Aorta (tissue), 5 donors: ENCODE measurements around the gene RTN4RL1. TPM values are rescaled to one million over a fixed set of nuclear protein-coding genes. Genes with fewer than 3 reads are reported as not detected.

Source experiments
- ATAC-seq: fragments of 200-7000 bp; cut with Tn5 transposase; one replicate; pipeline ENCODE4 v1.9.1; 2022; ENCODE audit warnings: moderate library complexity; ENCODE audit not compliant: low FRiP score
- DNase-seq, 2 donors: peaks; one replicate each; pipeline ENCODE4 v3.0.0-alpha.2; 2020
- H3K27ac ChIP-seq, 2 donors: one replicate each; pipeline ENCODE4 v1.5.1; 2013; ENCODE audit warnings: low read length in 2 of 2, mild to moderate bottlenecking in 2 of 2, moderate library complexity in 2 of 2, control low read depth in 1 of 2, inconsistent platforms in 1 of 2, low read depth in 1 of 2
- H3K27me3 ChIP-seq, 2 donors: one replicate each; pipeline ENCODE4 v1.6.1; 2013; ENCODE audit warnings: control low read depth in 1 of 2, low read length in 1 of 2, mild to moderate bottlenecking in 1 of 2, moderate library complexity in 1 of 2; ENCODE audit not compliant: insufficient read depth in 2 of 2, control insufficient read depth in 1 of 2
- H3K36me3 ChIP-seq, 2 donors: one replicate each; pipeline ENCODE4 v1.6.1; 2013; ENCODE audit warnings: control low read depth in 1 of 2, low read length in 1 of 2, mild to moderate bottlenecking in 1 of 2; ENCODE audit not compliant: insufficient read depth in 2 of 2, control insufficient read depth in 1 of 2
- H3K4me1 ChIP-seq, 2 donors: one replicate each; pipeline ENCODE4 v1.6.1; 2013; ENCODE audit warnings: low read length in 2 of 2, control low read depth in 1 of 2, mild to moderate bottlenecking in 1 of 2, moderate library complexity in 1 of 2; ENCODE audit not compliant: insufficient read depth in 2 of 2, control insufficient read depth in 1 of 2
- H3K4me3 ChIP-seq, 2 donors: one replicate each; pipeline ENCODE4 v1.5.1; 2013; ENCODE audit warnings: low read length in 2 of 2, control low read depth in 1 of 2, mild to moderate bottlenecking in 1 of 2
- H3K9me3 ChIP-seq: one replicate; pipeline ENCODE4 v1.6.1; 2013; ENCODE audit warnings: mild to moderate bottlenecking, low read length; ENCODE audit not compliant: control insufficient read depth
- WGBS, 2 donors: extraction: QIAGEN DNeasy Blood & Tissue Kit; methylation state at CpG; one replicate each; pipeline ENCODE4 v1.1.7; 2013; 5-methylcytosine and 5-hydroxymethylcytosine counted together
- intact Hi-C, 2 donors: fragments of 100-400 bp; cut with DNase I; formaldehyde crosslinking; loops; one replicate each; pipeline versions ENCODE4 v1.14.2 to v1.15.0; 2022
- polyA plus RNA-seq, 2 donors: library from polyadenylated mRNA; stranded (reverse); fragments of 200-250 nt; gene quantifications; one replicate each; pipeline ENCODE4 v1.2.3, GENCODE V29; 2013
- total RNA-seq, 2 donors: library from RNA; stranded (reverse); fragmentation: NEBNext Ultra II Directional; extraction: Animal tissue kit (Norgen Biotek cat#: 25700); gene quantifications; one replicate each; pipeline ENCODE4 v1.2.1, GENCODE V29; 2021
- donor health status: healthy with polysubstance abuse.
- donor health status: Bipolar disorder and iron deficiency.
- donor health status: DM: no; HTN: no; CAD: no.
- donor health status: DM: no; HTN: no; CAD: no.
- donor health status: DM: yes; HTN: yes; CAD: no.

Gene RTN4RL1
- total and polyA plus RNA-seq, 4 donors: 0.25 to 5.2 (median 2.2) TPM

DNA sequence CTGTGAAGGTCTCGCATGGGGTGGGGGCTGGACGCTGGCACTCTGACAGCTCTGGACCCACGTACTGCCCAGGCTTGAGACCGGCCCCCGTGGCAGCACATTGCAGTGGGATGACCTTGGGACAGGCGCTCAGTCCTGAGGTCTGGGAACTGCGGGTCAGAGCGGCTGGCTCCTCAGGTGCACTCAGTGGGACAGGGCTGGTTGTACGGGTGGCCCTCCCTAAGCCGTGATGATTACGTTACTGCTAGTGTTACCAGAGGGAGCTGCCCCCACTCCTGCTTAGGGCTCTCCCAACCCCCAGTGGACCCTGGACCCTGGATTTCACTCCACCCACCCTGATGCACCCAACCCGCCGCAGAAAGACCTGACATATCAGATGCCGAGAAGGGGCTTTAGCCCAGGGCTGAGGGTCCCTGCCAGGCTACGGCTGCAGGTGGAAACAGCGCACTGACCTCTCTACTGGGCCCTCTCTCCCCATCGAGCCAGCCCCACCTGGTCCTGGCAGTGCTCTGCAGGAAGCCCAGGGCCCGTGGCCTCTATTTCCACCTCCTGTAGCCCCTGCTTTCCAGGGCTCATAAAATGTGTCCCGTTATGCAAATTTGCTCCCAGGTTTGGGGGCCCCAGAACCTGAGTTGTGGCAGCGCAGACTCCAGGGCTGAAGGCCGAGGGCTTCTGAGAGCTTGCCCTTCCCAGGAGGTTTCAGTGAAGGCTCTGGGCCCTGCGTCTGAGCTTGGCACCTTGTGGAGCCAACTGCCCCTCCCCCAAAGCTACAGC lies 77.2 kb downstream of the RTN4RL1 start:
- ATAC-seq (peak; percentile 6), DNase-seq (no peak)
- Histone ChIP-seq H3K9me3 (no peaks in the 10 kb centered on the region), H3K27me3 (no peaks in the 10 kb centered on the region), H3K27ac (no peak overlapping the region), H3K4me3 (no peak overlapping the region), H3K4me1 (no peaks in the 10 kb centered on the region), H3K36me3 (no peaks in the 10 kb centered on the region)
- 81 to 82% methylated on average over 22 of the region's 22 CpGs for WGBS, 2 donors
- intact Hi-C loops: no loop called here

DNA sequence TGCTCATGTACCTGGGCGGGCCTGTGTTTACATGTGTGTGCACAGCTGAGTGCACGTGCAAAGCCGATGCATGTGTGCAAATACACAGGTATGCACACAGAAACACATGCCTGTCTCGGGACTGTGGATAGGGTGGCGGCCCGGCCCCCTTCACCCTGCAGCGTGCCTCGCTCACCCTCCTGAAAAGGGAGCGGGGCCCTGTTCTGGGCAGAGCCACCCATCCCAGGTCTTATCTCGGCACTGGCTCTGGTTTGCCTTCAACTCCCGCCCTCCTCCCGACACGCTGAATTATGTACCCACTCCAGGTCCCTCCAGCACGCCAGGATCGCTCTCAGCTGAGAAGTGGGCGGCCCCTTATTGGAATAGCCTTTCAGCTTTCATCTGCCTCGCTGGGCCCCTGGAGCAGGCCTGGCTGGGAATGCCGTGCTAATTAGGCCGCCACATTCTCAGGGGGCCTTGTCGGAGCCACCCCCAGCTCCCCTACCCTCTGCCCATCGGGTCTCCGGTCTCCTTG lies 77.8 kb downstream of the RTN4RL1 start:
- Histone ChIP-seq H3K36me3 (no peaks in the 10 kb centered on the region), H3K4me3 (no peak overlapping the region), H3K4me1 (no peaks in the 10 kb centered on the region), H3K27ac (no peak overlapping the region), H3K27me3 (no peaks in the 10 kb centered on the region), H3K9me3 (no peaks in the 10 kb centered on the region)
- intact Hi-C loops: no loop called here
- ATAC-seq (no peak), DNase-seq (no peak)
- WGBS, 2 donors: 33 to 36% methylated on average over 22 of the region's 22 CpGs

DNA sequence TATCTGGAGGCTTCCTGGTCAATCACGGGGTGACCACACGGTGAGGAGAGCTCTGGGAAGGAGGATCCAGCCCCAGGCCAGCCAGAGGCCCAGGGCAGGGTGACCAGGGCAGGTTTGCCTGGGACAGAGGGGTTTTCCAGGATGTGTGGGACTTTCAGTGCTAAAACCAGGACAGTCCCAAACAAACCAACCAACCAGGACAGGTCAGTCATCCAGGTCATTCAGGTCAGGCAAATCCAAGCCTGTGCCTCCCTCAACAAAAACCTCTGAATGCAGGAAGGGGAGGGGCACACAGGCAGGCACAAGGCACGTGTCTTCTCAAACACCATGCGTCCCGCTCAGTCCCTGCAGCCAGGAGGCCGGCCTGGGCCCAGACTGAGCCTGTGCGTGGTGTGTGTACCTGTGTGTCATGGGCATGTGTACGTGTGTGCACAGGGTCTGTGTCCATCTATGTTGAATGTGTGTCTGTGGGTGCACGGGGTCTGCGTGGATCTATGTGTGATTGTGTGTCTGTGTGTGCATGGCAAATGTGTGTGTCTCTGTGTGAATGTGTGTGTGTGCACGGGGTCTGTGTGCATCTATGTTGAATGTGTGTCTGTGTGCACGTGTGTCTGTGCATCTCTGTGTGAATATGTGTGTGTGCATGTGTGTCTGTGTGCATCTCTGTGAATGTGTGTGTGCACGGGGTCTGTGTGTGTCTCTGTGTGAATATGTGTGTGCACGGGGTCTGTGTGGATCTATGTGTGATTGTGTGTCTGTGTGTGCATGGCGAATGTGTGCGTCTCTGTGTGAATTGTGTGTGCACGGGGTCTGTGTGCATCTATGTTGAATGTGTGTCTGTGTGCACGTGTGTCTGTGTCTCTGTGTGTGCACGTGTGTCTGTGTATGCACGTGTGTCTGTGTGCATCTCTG lies 78.9 kb downstream of the RTN4RL1 start:
- DNase-seq (no peak), ATAC-seq (no peak)
- Histone ChIP-seq H3K36me3 (no peaks in the 10 kb centered on the region), H3K27ac (no peak overlapping the region), H3K4me1 (no peaks in the 10 kb centered on the region), H3K27me3 (no peaks in the 10 kb centered on the region), H3K4me3 (no peak overlapping the region), H3K9me3 (no peaks in the 10 kb centered on the region)
- intact Hi-C loops: no loop called here
- 92% methylated on average over 20 of the region's 20 CpGs for WGBS, 2 donors

DNA sequence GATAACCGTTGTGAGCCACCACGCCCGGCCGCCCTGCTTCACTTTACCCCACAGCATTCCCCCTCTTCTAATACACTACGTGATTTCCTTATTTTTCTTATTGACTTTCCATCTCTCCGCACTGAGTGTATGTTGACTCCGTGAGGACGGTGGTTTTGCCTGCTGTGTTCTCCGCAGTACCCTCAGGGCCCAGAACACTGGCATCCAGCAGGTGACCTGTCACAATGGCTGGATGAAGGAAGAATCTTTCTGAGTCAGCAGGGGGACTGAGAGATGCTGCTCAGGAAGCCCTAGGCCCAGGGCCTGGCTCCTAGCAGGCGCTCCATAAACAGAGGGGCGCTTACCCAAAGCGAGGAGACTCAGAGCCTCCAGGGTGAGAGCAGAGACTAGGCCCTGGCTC lies 79.5 kb downstream of the RTN4RL1 start:
- ATAC-seq (no peak), DNase-seq (no peak)
- Histone ChIP-seq H3K27me3 (no peaks in the 10 kb centered on the region), H3K9me3 (no peaks in the 10 kb centered on the region), H3K27ac (no peak overlapping the region), H3K36me3 (no peaks in the 10 kb centered on the region), H3K4me3 (no peak overlapping the region), H3K4me1 (no peaks in the 10 kb centered on the region)
- intact Hi-C loops: no loop called here
- 97% methylated on average over 12 of the region's 12 CpGs for WGBS, 2 donors

DNA sequence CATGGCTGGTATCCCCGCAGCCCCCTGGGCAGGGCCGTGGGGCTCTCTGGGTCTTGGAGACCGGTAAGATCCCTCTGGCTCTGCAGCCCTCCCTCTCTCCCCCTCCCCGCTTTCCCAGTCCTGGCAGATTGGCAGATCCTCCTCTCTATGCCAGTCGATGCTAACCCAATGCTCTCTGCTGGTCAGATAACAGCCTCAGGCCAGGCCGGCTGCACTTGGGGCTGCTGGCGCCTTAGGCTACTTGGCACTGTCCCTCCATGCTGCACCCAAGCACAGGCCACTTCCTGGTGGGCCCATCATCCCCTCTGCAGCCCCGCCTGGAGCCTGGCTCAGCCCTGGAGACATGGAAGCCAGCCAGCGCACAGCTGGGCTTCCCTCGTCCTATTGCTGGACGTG lies 81.7 kb downstream of the RTN4RL1 start:
- DNase-seq (no peak), ATAC-seq (no peak)
- Histone ChIP-seq H3K27ac (no peak overlapping the region), H3K27me3 (no peaks in the 10 kb centered on the region), H3K4me1 (no peaks in the 10 kb centered on the region), H3K36me3 (no peaks in the 10 kb centered on the region), H3K4me3 (no peak overlapping the region), H3K9me3 (no peaks in the 10 kb centered on the region)
- intact Hi-C loops: no loop called here
- 69 to 75% methylated on average over 11 of the region's 11 CpGs for WGBS, 2 donors

DNA sequence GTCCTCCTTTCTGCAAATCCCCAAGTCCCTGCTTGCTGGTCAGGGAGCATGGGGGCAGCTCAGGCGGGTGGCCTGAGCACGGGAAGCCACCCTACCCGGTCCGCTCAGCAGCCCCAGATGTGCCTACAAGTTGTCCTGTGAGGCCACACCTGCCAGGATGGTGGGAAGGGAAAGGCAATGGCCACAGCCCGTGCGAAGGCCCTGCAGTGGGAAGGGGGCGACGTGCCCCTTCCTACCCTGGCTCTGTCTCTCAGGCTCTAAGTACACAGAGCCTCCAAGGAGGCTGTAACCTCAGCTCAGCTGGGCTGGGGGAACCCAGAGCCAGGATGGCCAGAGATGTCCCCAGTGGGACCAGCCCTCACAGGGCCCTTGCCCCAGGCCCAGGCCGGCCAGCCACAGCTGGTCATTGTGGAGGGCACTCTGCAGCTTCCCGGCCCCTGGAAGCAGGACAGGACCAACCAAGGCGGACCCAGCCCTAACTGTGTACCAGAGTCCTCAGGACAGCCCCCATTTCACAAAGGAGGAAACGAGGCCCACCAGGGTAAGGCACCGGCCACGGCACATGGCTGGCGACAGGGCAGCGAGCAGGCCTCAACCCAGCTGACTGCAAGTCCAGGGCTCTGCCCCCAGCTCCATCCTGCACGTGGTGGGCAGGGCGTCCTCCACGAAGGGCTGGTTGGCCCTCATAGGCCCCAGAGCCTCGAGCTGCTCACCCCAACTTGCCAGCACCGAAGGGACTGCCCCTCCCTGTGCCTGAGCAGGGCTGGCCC lies 82.3 kb downstream of the RTN4RL1 start:
- intact Hi-C loops: no loop called here
- Histone ChIP-seq H3K27ac (no peak overlapping the region), H3K27me3 (no peaks in the 10 kb centered on the region), H3K4me1 (no peaks in the 10 kb centered on the region), H3K4me3 (no peak overlapping the region), H3K36me3 (no peaks in the 10 kb centered on the region), H3K9me3 (no peaks in the 10 kb centered on the region)
- ATAC-seq: no peak
- WGBS, 2 donors: 89 to 90% methylated on average over 21 of the region's 21 CpGs
- DNase-seq: no peak

DNA sequence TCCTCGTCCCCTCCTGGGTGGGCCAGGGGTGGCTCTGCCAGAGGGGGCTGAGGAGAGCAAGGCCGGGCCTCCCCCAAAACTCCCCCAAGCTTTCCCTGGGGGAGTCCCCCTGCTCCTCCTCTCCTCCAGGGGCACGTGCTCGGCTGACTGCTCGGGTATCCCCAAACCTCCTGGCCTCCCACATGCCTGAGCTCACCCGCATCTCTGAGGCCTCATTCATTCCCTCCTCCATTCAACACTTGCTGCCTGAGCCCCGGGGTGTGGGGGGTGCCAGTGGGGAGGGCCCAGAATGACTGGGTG lies 83.1 kb downstream of the RTN4RL1 start:
- Histone ChIP-seq H3K27me3 (no peaks in the 10 kb centered on the region), H3K4me1 (no peaks in the 10 kb centered on the region), H3K27ac (no peak overlapping the region), H3K36me3 (no peaks in the 10 kb centered on the region), H3K9me3 (no peaks in the 10 kb centered on the region), H3K4me3 (no peak overlapping the region)
- intact Hi-C loops: no loop called here
- DNase-seq (no peak), ATAC-seq (no peak)
- 76 to 87% methylated on average over 7 of the region's 7 CpGs for WGBS, 2 donors

DNA sequence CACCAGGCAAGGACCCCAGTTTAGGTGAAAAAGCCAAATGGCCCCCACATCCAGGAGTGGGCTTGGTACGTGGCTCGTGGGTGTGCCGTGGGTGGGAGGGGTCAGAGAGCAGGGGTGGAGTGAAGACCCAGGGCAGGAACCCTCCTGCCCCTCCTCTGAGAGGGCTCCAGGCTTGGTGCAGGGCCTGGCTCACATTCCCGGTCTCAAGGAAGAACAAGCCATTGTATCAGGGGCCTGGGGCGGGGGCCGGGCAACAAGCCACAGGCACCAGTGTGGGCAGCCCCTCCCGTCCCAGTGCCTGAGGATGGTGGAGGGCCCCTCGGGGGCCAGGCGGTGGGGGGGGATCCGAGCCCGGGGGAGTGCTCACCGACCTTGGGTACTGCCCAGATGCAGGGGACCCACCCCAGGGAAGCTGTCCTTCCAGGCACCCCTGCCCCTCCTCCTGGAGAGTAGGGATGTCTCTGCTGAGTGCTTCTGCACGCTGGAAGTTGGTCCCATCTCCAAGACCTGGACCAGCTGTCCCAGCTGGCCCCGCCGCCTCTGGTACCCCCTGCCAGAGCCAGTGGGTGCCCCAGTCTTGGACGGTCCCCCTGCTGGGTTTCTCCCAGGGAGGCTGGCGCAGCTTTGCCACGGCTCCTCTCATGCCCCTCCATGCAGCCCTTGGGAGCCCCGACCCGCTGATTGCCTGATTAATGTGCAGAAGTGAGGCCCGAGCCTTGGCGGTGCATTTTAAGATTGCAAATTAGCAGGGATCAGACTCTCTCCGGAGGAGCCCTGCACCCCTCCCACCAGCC lies 83.7 kb downstream of the RTN4RL1 start:
- Histone ChIP-seq H3K4me3 (no peak overlapping the region), H3K27ac (no peak overlapping the region), H3K36me3 (no peaks in the 10 kb centered on the region), H3K9me3 (no peaks in the 10 kb centered on the region), H3K27me3 (no peaks in the 10 kb centered on the region), H3K4me1 (no peaks in the 10 kb centered on the region)
- 76% methylated on average over 19 to 23 of the region's 23 CpGs for WGBS, 2 donors
- ATAC-seq: no peak
- no peak for DNase-seq
- intact Hi-C loops: no loop called here
